Breast epithelium (tissue), 4 donors: ENCODE data around the gene AK8. TPM values are rescaled to one million over a fixed set of nuclear protein-coding genes. Genes with fewer than 3 reads are reported as not detected.
A peak's percentile ranks its signal among the peaks of the same experiment; 100 is the strongest.
"Not testable (repeated sequence)": the region's sequence is repeated elsewhere in the genome, so short reads cannot be mapped to it uniquely, and the experiment has no call there.

ENCODE experiments used
- DNase-seq, 2 donors: peaks; one replicate each; pipeline ENCODE4 v3.0.0-alpha.2; 2019; ENCODE audit warnings: low spot score in 2 of 2
- H3K27ac ChIP-seq, 2 donors: fragments of 200-600 bp; sonication (generic) in 1 of 2; one replicate each; pipeline ENCODE4 v1.5.1; 2016 to 2019; ENCODE audit warnings: mild to moderate bottlenecking in 1 of 2
- H3K27me3 ChIP-seq, 2 donors: fragments of 200-600 bp; sonication (generic) in 1 of 2; one replicate each; pipeline versions ENCODE4 v1.5.1 to v1.6.0; 2017 to 2019; ENCODE audit warnings: control low read depth in 1 of 2, mild to moderate bottlenecking in 1 of 2
- H3K36me3 ChIP-seq: fragments of 200-600 bp; one replicate; pipeline ENCODE4 v1.5.1; 2019
- H3K4me1 ChIP-seq, 2 donors: fragments of 200-600 bp; sonication (generic); one replicate each; pipeline ENCODE4 v1.5.1; 2016 to 2019; ENCODE audit warnings: control low read depth in 1 of 2
- H3K4me3 ChIP-seq, 3 donors: fragments of 200-600 bp; sonication (generic); 1 replicate in 2 of 3; 2 replicates in 1 of 3; pipeline ENCODE4 v1.5.1; 2016 to 2019; ENCODE audit warnings: mild to moderate bottlenecking in 3 of 3, moderate library complexity in 2 of 3
- H3K9me3 ChIP-seq, 2 donors: fragments of 200-600 bp; sonication (generic) in 1 of 2; one replicate each; pipeline ENCODE4 v1.5.1; 2016 to 2019; ENCODE audit warnings: control low read depth in 1 of 2
- CTCF ChIP-seq, 3 donors: fragments of 450-650 bp; IDR thresholded peaks; one replicate each; pipeline ENCODE4 v1.5.1; 2016 to 2017; ENCODE audit warnings: antibody characterized with exemption in 3 of 3, mild to moderate bottlenecking in 3 of 3, moderate library complexity in 3 of 3
- POLR2A ChIP-seq: fragments of 450-650 bp; IDR thresholded peaks from one replicate; pipeline ENCODE4 v1.6.1; 2016; ENCODE audit warnings: antibody characterized with exemption, mild to moderate bottlenecking, moderate library complexity
- POLR2AphosphoS5 ChIP-seq, 3 donors: sonication (generic); formaldehyde crosslinking; IDR thresholded peaks; one replicate each; pipeline ENCODE4 v1.6.1; 2017; ENCODE audit warnings: antibody characterized with exemption in 3 of 3
- intact Hi-C: fragments of 100-400 bp; cut with DNase I; formaldehyde crosslinking; loops from one replicate; pipeline ENCODE4 v1.15.1; 2023; ENCODE audit warnings: low total_unique reads
- total RNA-seq, 3 donors: library from RNA; depleted of rRNA; stranded (reverse); fragments of >200 nt; gene quantifications; one replicate each; pipeline ENCODE4 v1.1.0, GENCODE V29; 2016

The AK8 gene
- total RNA-seq, 3 donors from 2014 or later, result 0.66 to 2.6 (median 1.0) TPM

- H3K9me3 ChIP-seq, result no peaks in the 10 kb centered on the region
- no peaks in the 10 kb centered on the region for H3K27me3 ChIP-seq
- no peak overlapping the region for H3K27ac ChIP-seq
- intact Hi-C loops, result no loop called here
- no peaks in the 10 kb centered on the region for H3K36me3 ChIP-seq
- H3K4me3 ChIP-seq, result no peak overlapping the region
- H3K4me1 ChIP-seq, result no peaks in the 10 kb centered on the region
- no peak for DNase-seq
- no peak for TF ChIP-seq POLR2A
- TF ChIP-seq CTCF (IDR thresholded peaks at IDR 0.05), result no peak
- TF ChIP-seq POLR2AphosphoS5 (IDR thresholded peaks at IDR 0.05), result no peak
Measured at GRCh38 chr9:132773093-132773492, 105.0 kb downstream of the AK8 start.

GRCh38 chr9:132771752-132772151, 106.3 kb downstream of the AK8 start:
- H3K27me3 ChIP-seq, H3K27ac ChIP-seq, H3K9me3 ChIP-seq, intact Hi-C loops, H3K36me3 ChIP-seq, H3K4me1 ChIP-seq, DNase-seq, H3K4me3 ChIP-seq: not testable (repeated sequence)

GRCh38 chr9:132770770-132771310, 107.2 kb downstream of the AK8 start:
- H3K9me3 ChIP-seq, result no peaks in the 10 kb centered on the region
- no peaks in the 10 kb centered on the region for H3K27me3 ChIP-seq
- no peaks in the 10 kb centered on the region for H3K36me3 ChIP-seq
- intact Hi-C loops, result no loop called here
- no peak for DNase-seq
- peak overlapping the region; percentile 84 to 86 for H3K27ac ChIP-seq
- TF ChIP-seq CTCF (IDR thresholded peaks at IDR 0.05) (no peak), POLR2AphosphoS5 (IDR thresholded peaks at IDR 0.05) (no peak), POLR2A (no peak)
- H3K4me1 ChIP-seq, result no peaks in the 10 kb centered on the region
- peak overlapping the region; percentile 79 to 90 (median 81) for H3K4me3 ChIP-seq

GRCh38 chr9:132769906-132770769, 107.9 kb downstream of the AK8 start:
- Histone ChIP-seq H3K4me1 (no peaks in the 10 kb centered on the region), H3K9me3 (no peaks in the 10 kb centered on the region), H3K27ac (peak overlapping the region; percentile 84 to 86), H3K36me3 (no peaks in the 10 kb centered on the region), H3K27me3 (no peaks in the 10 kb centered on the region), H3K4me3 (peak overlapping the region; percentile 79 to 90 (median 81))
- intact Hi-C loops, result no loop called here
- TF ChIP-seq POLR2AphosphoS5 (IDR thresholded peaks at IDR 0.05), result peak; percentile 29 to 59 (median 53)
- TF ChIP-seq POLR2A, result peak; percentile 29
- TF ChIP-seq CTCF (IDR thresholded peaks at IDR 0.05), result no peak
- DNase-seq, result peak in 1 of 2 donors; percentile 41

- H3K27me3 ChIP-seq, result no peaks in the 10 kb centered on the region
- peak overlapping the region; percentile 84 to 86 for H3K27ac ChIP-seq
- peak overlapping the region; percentile 79 to 90 (median 81) for H3K4me3 ChIP-seq
- no peaks in the 10 kb centered on the region for H3K36me3 ChIP-seq
- DNase-seq, result no peak
- intact Hi-C loops, result no loop called here
- TF ChIP-seq POLR2AphosphoS5 (IDR thresholded peaks at IDR 0.05) (no peak), CTCF (IDR thresholded peaks at IDR 0.05) (no peak), POLR2A (no peak)
- H3K9me3 ChIP-seq, result no peaks in the 10 kb centered on the region
- H3K4me1 ChIP-seq, result no peaks in the 10 kb centered on the region
Measured at GRCh38 chr9:132768932-132769905, 108.9 kb downstream of the AK8 start.
